Activated T-cell treated with anti-CD3 and anti-CD28 coated beads for 48 hours (primary cell): ENCODE results near the gene DBI.
A peak's percentile ranks its signal among the peaks of the same experiment; 100 is the strongest.
"Not testable (repeated sequence)": the region's sequence is repeated elsewhere in the genome, so short reads cannot be mapped to it uniquely, and the experiment has no call there.

Experiments used
- DNase-seq: peaks from one replicate; pipeline ENCODE4 v3.0.0-alpha.2; 2020; ENCODE audit warnings: low read depth

Gene DBI

DNA sequence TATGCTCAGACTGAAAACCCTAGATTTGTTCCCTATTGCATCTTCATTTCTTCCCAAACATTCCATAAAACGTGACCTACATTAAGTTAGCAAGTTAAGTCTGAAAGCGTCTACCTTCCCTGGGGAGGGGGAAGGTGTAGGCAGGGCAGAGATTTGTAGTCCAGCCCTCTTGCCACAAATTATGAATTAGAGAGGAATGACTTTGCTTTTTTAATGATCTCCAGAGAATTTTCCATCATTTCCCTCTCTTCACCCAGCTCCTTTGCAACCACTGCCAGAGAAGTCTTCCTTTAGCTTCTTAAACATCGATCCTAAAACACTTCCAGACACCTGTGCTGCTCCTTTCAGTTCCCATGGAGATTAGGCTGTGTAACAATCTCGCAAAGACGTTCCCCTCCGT, 1.3 kb upstream of the DBI start:
- DNase-seq = no peak

- DNase-seq = no peak
Observed at GRCh38 chr2:119366161-119366648, 572 bp upstream of the DBI start.

GRCh38 chr2:119367472-119368099, 809 bp downstream of the DBI start:
- peak; percentile 46 for DNase-seq

DNA sequence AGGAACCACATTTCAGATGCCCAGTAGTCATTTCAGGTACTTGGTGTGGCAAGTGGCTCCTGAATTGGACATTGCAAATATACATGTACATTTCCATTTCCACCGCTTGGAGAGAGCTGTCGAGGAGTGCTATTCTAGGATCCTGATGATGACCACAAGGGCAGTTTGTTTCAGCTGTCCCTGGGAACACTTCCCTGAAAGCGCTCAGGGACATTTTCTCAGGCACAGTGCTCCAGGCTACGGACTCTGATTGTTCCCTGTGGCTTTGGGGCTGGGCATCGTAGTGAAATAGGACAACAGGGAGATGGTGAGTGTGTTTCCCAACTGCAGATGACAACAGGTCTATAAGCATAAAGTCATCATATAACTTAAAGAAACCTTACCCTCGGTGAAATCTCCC, 3.1 kb downstream of the DBI start:
- DNase-seq = no peak

- DNase-seq = no peak
Observed at GRCh38 chr2:119371111-119371510, 4.3 kb downstream of the DBI start.

GRCh38 chr2:119372778-119373568, 6.2 kb downstream of the DBI start:
- DNase-seq = no peak

DNA sequence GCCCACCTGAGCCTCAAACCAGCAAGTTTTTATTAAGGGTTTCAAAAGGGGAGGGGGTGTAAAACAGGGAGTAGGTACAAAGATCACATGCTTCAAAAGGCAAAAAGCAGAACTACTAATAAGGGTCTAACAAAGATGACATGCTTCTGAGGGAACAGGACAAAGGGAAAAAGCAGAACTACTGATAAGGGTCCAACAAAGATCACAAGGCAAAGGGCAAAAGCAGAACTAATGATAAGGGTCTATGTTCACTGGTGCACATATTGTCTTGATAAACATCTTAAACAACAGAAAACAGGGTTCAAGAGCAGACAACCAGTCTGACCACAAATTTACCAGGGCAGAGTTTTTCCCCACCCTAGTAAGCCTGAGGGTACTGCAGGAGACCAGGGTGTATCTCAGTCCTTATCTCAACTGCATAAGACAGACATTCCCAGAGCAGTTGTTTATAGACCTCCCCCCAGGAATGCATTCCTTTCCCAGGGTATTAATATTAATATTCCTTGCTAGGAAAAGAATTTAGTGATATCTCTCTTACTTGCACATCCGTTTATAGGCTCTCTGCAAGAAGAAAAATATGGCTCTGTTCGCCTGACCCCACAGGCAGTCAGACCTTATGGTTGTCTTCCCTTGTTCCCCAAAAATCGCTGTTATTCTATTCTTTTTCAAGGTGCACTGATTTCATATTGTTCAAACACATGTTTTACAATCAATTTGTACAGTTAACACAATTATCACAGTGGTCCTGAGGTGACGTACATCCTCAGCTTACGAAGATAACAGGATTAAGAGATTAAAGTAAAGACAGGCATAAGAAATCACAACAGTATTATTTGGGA, 7.3 kb downstream of the DBI start:
- not testable (repeated sequence) for DNase-seq

- DNase-seq = not testable (repeated sequence)
Observed at GRCh38 chr2:119376406-119376805, 9.6 kb downstream of the DBI start.

DNA sequence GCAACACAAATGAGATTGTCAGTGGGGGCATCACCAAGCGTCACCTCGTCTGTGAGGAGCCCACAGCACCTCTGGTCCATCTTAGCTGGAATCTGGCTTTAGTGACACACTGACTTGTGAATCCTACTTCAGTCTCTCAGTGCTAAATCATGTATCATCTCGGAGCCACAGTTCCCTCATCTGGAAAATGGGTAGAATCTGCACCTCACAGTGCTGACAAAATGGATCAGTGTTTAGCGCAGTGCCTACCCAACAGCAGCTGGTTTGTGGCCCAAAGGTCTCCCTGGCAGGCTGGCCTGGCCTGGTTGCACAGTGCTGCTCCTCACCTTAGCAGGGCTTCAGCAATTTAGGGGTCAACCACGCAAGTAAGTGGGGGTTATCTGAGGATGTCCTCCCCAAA, 10.0 kb downstream of the DBI start:
- DNase-seq = no peak

DNA sequence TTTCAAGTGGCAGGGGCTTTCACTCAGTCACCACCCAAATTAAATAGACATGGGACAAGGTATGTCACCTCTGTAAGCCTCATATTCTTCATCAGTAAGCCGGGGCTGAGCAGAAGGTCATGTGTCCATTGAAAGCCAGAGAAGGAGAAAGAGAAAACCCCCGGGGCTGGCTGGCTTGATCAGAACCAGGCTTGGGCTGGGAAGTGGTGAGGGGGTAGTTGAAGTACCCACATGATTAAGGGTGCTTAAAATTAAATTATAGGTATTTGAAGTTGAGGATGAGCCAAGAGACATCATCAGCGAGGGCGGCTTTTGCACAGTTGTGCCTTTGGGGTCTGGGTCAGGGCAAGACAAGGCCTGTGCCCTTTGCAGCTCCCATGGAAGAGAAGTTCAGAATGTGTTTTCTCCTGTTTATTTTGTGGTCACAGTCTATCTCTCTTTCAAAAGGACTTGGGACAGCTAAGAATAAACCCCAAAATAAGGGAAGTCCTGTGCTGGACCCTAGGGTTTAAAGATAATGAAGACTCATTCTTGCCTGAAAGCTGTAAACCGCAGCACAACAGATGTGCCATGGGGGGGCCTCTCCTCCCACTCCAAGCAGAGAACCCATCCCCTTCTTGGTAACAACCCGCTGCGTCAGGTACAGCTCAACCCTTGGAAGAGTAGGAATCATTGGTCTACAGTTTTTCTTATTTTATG, 10.7 kb downstream of the DBI start:
- DNase-seq = no peak

DNA sequence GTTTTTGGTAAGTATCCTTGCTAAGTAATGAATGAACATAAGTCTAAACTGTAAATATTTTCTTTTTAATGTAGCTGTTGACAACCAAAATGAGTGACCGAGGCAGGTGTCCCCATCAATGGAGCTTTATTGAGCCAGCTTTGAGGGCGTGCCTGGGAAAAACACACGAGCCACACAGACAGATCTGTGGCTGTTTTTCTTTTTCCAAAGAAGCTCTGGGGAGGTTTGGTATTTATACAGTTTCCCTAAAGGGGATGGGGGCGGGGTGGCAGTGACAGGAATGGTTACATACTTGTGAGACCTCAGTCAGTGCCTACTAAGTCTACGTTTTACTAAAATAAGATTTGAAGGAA, 11.2 kb downstream of the DBI start:
- DNase-seq = no peak

GRCh38 chr2:119378566-119378965, 11.8 kb downstream of the DBI start:
- no peak for DNase-seq

- DNase-seq = no peak
Observed at GRCh38 chr2:119383410-119384140, 16.8 kb downstream of the DBI start.

- no peak for DNase-seq
Observed at GRCh38 chr2:119384971-119385370, 18.2 kb downstream of the DBI start.

- no peak for DNase-seq
Observed at GRCh38 chr2:119385466-119385865, 18.7 kb downstream of the DBI start.

DNA sequence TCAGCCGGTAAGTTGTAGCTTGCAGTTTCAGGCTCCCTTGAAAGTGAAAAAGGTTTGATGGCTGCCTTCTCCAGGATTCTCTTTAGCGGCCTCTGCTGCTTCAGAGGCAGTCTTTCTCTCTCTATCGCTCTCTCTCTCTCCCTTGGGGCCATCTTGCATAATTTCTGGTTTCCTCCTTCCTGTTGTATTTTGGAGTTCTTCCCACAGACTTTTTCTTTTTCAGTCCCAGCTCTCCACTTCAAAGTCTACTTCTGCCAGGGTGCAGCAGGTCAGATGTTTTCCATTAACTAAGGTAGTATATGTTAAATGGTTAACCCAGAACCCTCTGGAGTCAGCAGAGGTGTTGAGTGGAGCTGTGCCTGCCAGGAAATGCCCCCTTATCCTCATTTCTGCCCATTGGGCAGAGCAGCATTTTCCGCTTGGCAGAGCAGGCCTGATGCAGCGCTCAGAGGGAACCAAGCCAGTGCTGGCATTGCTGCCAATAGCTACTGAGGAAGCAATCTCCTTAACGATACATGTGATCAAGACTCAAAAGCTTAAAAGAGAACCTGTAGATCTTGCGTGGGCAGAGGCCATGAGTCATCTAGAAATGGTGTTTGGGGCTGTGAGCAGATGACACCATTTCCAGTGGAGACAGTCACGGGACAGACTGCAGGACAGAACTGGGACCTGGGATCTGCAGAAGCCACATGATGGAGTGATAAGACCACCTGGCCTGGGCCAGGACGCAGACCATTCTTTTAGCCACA, 20.8 kb downstream of the DBI start:
- DNase-seq = peak; percentile 23

DNA sequence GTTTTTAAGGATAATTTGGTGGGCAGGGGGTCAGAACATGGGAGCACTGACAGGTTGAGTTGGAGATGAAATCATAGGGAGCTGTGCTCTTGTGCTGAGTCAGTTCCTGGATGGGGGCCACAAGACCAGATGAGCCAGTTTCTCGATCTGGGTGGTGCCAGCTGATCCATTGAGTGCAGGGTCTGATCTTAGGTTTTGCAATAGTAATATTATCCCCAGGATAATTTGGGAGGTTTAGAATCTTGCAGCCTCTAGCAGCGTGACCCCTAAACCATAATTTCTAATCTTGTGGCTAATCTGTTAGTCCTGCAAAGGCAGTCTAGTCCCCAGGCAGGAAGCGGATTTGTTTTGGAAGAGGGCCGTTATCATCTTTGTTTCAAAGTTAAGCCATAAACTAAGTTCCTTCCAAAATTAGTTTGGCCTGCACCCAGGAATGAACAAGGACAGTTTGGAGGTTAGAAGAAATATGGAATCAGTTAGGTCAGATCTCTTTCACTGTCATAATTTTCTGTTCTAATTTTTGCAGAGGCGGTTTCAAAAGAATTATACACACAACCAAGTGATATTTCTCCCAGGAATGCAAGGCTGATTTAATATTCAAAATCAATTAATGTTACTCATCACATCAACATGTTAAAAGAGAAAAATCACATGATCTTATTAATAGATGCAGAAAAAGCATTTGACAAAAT, 23.0 kb downstream of the DBI start:
- no peak for DNase-seq

DNA sequence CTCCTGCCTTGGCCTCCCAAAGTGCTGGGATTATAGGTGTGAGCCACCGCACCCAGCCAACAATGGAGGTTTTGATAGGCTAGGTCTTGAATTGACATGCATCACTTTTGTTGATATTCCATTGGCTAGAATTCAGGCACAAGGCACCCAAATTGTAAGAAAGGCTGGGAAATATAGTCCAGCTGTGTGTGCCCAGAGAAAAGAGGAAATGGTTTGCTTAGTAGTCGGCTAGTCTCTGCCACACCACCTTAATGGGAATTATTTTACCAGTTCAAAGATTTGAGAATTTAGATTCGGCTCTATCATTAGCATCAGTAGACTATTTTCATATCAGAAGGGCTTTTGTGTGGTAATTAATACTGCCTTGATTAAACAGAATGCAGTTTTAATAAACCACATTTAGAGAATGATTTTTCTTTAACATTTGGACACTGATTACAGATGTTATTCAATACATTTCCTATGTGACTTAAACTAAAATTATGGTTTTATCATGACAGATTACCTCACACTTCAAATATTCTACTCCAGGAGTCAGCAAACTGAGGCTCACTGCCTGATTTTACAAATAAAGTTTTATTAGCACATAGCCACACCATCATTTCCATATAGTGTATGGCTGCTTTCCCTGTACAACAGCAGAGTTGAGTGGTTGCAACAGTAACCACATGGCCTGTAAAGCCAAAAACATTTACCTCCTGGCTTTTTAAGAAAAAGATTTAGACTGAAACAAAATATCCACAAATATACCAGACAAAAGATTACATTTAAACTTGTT, 27.4 kb downstream of the DBI start:
- DNase-seq = no peak

DNA sequence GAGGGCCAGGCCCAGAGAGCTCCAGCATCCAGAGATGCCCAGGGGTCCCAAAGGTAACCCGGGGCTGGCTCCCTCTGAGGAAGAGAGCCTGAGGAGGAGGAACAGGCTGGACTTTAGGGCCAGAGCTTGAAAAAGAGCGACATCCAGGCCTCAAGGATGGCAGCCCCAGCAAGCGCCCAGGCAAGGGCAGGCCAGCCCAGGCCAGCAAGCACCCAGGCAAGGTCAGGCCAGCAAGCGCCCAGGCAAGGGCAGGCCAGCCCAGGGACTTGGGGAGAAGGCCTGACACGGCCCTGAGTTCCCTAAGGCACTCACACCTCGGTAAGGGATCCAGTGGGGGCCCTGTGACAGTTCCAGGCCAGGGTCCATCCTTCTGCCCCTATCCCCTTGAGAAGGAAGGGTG, 30.4 kb downstream of the DBI start:
- no peak for DNase-seq
